Measurements from ENCODE around the gene MAN1A1. TPM values are rescaled to one million over a fixed set of nuclear protein-coding genes. Genes with fewer than 3 reads are reported as not detected.
"Not testable (repeated sequence)": the region's sequence is repeated elsewhere in the genome, so short reads cannot be mapped to it uniquely, and the experiment has no call there.

The MAN1A1 gene
- total RNA-seq, 1 donor from 2014 or later, result 15.0 TPM

GRCh38 chr6:119184008-119184648, 165.4 kb downstream of the MAN1A1 start:
- intact Hi-C loops (cut with DNase I), result no loop called here

GRCh38 chr6:119183457-119183856, 166.1 kb downstream of the MAN1A1 start:
- intact Hi-C loops (cut with DNase I), result no loop called here
- no peak for DNase-seq (ENCODE audit: low spot score)

More at GRCh38 chr6:119184008-119184648, 165.4 kb downstream of the MAN1A1 start:
- DNase-seq (ENCODE audit: low spot score), result no peak

- intact Hi-C loops (cut with DNase I), result no loop called here
Observed at GRCh38 chr6:119182875-119183274, 166.7 kb downstream of the MAN1A1 start.

GRCh38 chr6:119182216-119182803, 167.3 kb downstream of the MAN1A1 start:
- intact Hi-C loops (cut with DNase I), result no loop called here
- no peak for DNase-seq (ENCODE audit: low spot score)

More at GRCh38 chr6:119182875-119183274, 166.7 kb downstream of the MAN1A1 start:
- DNase-seq (ENCODE audit: low spot score), result no peak

GRCh38 chr6:119181046-119181445, 168.5 kb downstream of the MAN1A1 start:
- no peak for DNase-seq (ENCODE audit: low spot score)
- intact Hi-C loops (cut with DNase I), result no loop called here

GRCh38 chr6:119179842-119180241, 169.7 kb downstream of the MAN1A1 start:
- intact Hi-C loops (cut with DNase I), result no loop called here
- no peak for DNase-seq (ENCODE audit: low spot score)

GRCh38 chr6:119179062-119179461, 170.5 kb downstream of the MAN1A1 start:
- no peak for DNase-seq (ENCODE audit: low spot score)
- intact Hi-C loops (cut with DNase I), result no loop called here

- intact Hi-C loops (cut with DNase I), result no loop called here
- DNase-seq (ENCODE audit: low spot score), result no peak
Observed at GRCh38 chr6:119176445-119176844, 173.1 kb downstream of the MAN1A1 start.

GRCh38 chr6:119174879-119175817, 174.4 kb downstream of the MAN1A1 start:
- DNase-seq (ENCODE audit: low spot score), result no peak
- intact Hi-C loops (cut with DNase I), result no loop called here

- no peak for DNase-seq (ENCODE audit: low spot score)
- intact Hi-C loops (cut with DNase I), result no loop called here
Observed at GRCh38 chr6:119174085-119174445, 175.5 kb downstream of the MAN1A1 start.

- intact Hi-C loops (cut with DNase I), result no loop called here
- no peak for DNase-seq (ENCODE audit: low spot score)
Observed at GRCh38 chr6:119173249-119174084, 176.1 kb downstream of the MAN1A1 start.

- intact Hi-C loops (cut with DNase I), result no loop called here
- DNase-seq (ENCODE audit: low spot score), result no peak
Observed at GRCh38 chr6:119172824-119173223, 176.7 kb downstream of the MAN1A1 start.

GRCh38 chr6:119171864-119172588, 177.5 kb downstream of the MAN1A1 start:
- no peak for DNase-seq (ENCODE audit: low spot score)
- intact Hi-C loops (cut with DNase I), result no loop called here

GRCh38 chr6:119171088-119171841, 178.3 kb downstream of the MAN1A1 start:
- DNase-seq (ENCODE audit: low spot score), result no peak
- intact Hi-C loops (cut with DNase I), result no loop called here

- intact Hi-C loops (cut with DNase I), result no loop called here
- DNase-seq (ENCODE audit: low spot score), result no peak
Observed at GRCh38 chr6:119170447-119171087, 179.0 kb downstream of the MAN1A1 start.

GRCh38 chr6:119170103-119170446, 179.5 kb downstream of the MAN1A1 start:
- no peak for DNase-seq (ENCODE audit: low spot score)
- intact Hi-C loops (cut with DNase I), result no loop called here

- DNase-seq (ENCODE audit: low spot score); intact Hi-C loops (cut with DNase I): not testable (repeated sequence)
Observed at GRCh38 chr6:119169355-119169754, 180.2 kb downstream of the MAN1A1 start.

Data from cardiac septum (tissue), 1 donor.